K562 (cell line): Measurements from ENCODE around the gene LAMA4. TPM values are rescaled to one million over a fixed set of nuclear protein-coding genes. Genes with fewer than 3 reads are reported as not detected.

ENCODE experiments used
- ATAC-seq: fragments of 200-7000 bp; cut with Tn5 transposase; 3 replicates; pipeline ENCODE4 v1.9.1; 2020; ENCODE audit warnings: moderate library complexity
- BruUV-seq: library from RNA; stranded (reverse); fragments of 400-500 nt; replicated peaks from 2 replicates; lab custom pipeline; 2021; lab: Mats Ljungman, UMichigan
- CTCF ChIA-PET: fragments of 300-600 bp; formaldehyde crosslinking; extraction: SDS; loops from one replicate; lab custom pipeline; 2021; ENCODE audit warnings: low intra/inter-chr PET ratio; lab: Yijun Ruan, JAX
- POLR2A ChIA-PET: fragments of 300-600, 350-650 bp; sonication (Branson Sonifier 250); formaldehyde crosslinking; extraction: SDS; loops from one replicate; lab custom pipeline; 2021; ENCODE audit warnings: antibody characterized with exemption, inconsistent platforms; lab: Yijun Ruan, JAX
- DNase-seq, 4 experiments: peaks; one replicate each; pipeline versions ENCODE4 v3.0.0 to v3.0.0-alpha.2; 2011 to 2018; ENCODE audit warnings: low spot score in 3 of 4, mixed read lengths in 3 of 4; ENCODE audit errors: extremely low read depth in 1 of 4
- FAIRE-seq: peaks from 2 replicates; lab custom pipeline; 2011; peaks lifted over from hg19 to GRCh38; lab: Jason Lieb, UNC
- H2AFZ ChIP-seq: 2 replicates; pipeline ENCODE4 v1.6.0; 2011; ENCODE audit warnings: low read depth, low read length, control low read depth, inconsistent platforms
- H3K27ac ChIP-seq: fragments of 200-600 bp; 3 replicates; pipeline ENCODE4 v1.8.0; 2011; ENCODE audit warnings: low read depth, mild to moderate bottlenecking, control low read depth, inconsistent platforms, low read length, moderate library complexity, mixed read lengths; ENCODE audit errors: extremely low read depth
- H3K27me3 ChIP-seq, 2 experiments: fragments of 300-600 bp in 1 of 2; 2 replicates in 1 of 2; 3 replicates in 1 of 2; pipeline versions ENCODE4 v1.6.0 to v1.8.0; 2011; ENCODE audit warnings: inconsistent platforms in 2 of 2, low read length in 2 of 2, mild to moderate bottlenecking in 1 of 2, mixed read lengths in 1 of 2, moderate library complexity in 1 of 2; ENCODE audit not compliant: control insufficient read depth in 2 of 2, insufficient read depth in 2 of 2
- H3K36me3 ChIP-seq: fragments of 300-600 bp; 3 replicates; pipeline ENCODE4 v1.8.0; 2011; ENCODE audit warnings: mild to moderate bottlenecking, low read length, inconsistent platforms; ENCODE audit not compliant: control insufficient read depth, insufficient read depth
- H3K4me1 ChIP-seq, 2 experiments: fragments of 200-600 bp in 1 of 2; replicated peaks in 1 of 2; 2 replicates in 1 of 2; 3 replicates in 1 of 2; pipeline versions ENCODE4 v1.5.1 to v1.8.0; 2011; ENCODE audit warnings: inconsistent platforms in 2 of 2, low read length in 2 of 2, mild to moderate bottlenecking in 1 of 2, mixed read lengths in 1 of 2, moderate library complexity in 1 of 2; ENCODE audit not compliant: control insufficient read depth in 2 of 2, insufficient read depth in 2 of 2
- H3K4me2 ChIP-seq: 2 replicates; pipeline ENCODE4 v1.6.1; 2011; ENCODE audit warnings: low read length, control low read depth, inconsistent platforms, mixed read lengths; ENCODE audit not compliant: insufficient read depth
- H3K4me3 ChIP-seq: fragments of 200-600 bp; sonication (generic), shearing (Covaris generic); 2 replicates; pipeline ENCODE4 v1.5.1; 2016; ENCODE audit warnings: control low read depth, inconsistent platforms
- H3K79me2 ChIP-seq: fragments of 200-600 bp; 3 replicates; pipeline ENCODE4 v1.8.0; 2011; ENCODE audit warnings: low read length, inconsistent platforms; ENCODE audit not compliant: control insufficient read depth, insufficient read depth
- H3K9ac ChIP-seq, 2 experiments: 2 replicates each; pipeline versions ENCODE4 v1.6.0 to v1.6.1; 2011; ENCODE audit warnings: low read depth in 2 of 2, low read length in 2 of 2, control low read depth in 1 of 2, inconsistent platforms in 1 of 2, mild to moderate bottlenecking in 1 of 2, mixed read lengths in 1 of 2; ENCODE audit not compliant: insufficient read depth in 1 of 2
- H3K9me1 ChIP-seq: one replicate; pipeline ENCODE4 v1.6.0; 2011; ENCODE audit warnings: inconsistent platforms, mild to moderate bottlenecking, low read length, moderate library complexity; ENCODE audit not compliant: control insufficient read depth, insufficient read depth
- H3K9me3 ChIP-seq: replicated peaks from 2 replicates; pipeline ENCODE4 v1.5.1; 2011; ENCODE audit warnings: low read depth, low read length, inconsistent platforms; ENCODE audit not compliant: control insufficient read depth, insufficient read depth
- H4K20me1 ChIP-seq: replicated peaks from 2 replicates; pipeline ENCODE4 v1.6.1; 2011; ENCODE audit warnings: low read length, inconsistent platforms, mixed read lengths; ENCODE audit not compliant: control insufficient read depth, insufficient read depth
- EP400 ChIP-seq: fragments of 450-650 bp; IDR thresholded peaks from 2 replicates; pipeline ENCODE4 v1.6.1; 2017; ENCODE audit warnings: antibody characterized with exemption, mild to moderate bottlenecking, moderate library complexity
- HDGF ChIP-seq: fragments of 450-650 bp; IDR thresholded peaks from 2 replicates; pipeline ENCODE4 v1.6.1; 2016
- HEY1 ChIP-seq: fragments of 250-450 bp; sonication (Bioruptor Pico); IDR thresholded peaks from 2 replicates; pipeline ENCODE4 v1.5.0; 2020; ENCODE audit warnings: mild to moderate bottlenecking, moderate library complexity, borderline replicate concordance
- HLTF ChIP-seq: fragments of 450-650 bp; IDR thresholded peaks from 2 replicates; pipeline ENCODE4 v1.6.1; 2016
- MAZ ChIP-seq, 2 experiments: fragments of 450-650 bp in 1 of 2; sonication (generic) in 1 of 2; formaldehyde crosslinking; IDR thresholded peaks in 1 of 2; conservative IDR thresholded peaks in 1 of 2; 2 replicates each; pipeline versions ENCODE4 v1.4.0 to v1.5.0; 2020; ENCODE audit warnings: mild to moderate bottlenecking in 1 of 2, missing genetic modification reagents in 1 of 2
- OTX1 ChIP-seq: fragments of 450-650 bp; formaldehyde crosslinking; IDR thresholded peaks from 2 replicates; pipeline ENCODE4 v1.4.0; 2022; ENCODE audit warnings: mild to moderate bottlenecking
- PHB ChIP-seq: fragments of 250-450 bp; sonication (Bioruptor Pico); IDR thresholded peaks from 2 replicates; pipeline ENCODE4 v1.5.0; 2021
- RBM25 ChIP-seq: fragments of 200-400 bp; formaldehyde crosslinking; IDR thresholded peaks from 2 replicates; pipeline ENCODE4 v1.6.1; 2018; ENCODE audit warnings: low read length, low read depth, moderate library complexity; ENCODE audit not compliant: severe bottlenecking
- SETDB1 ChIP-seq: IDR thresholded peaks from one replicate; pipeline ENCODE4 v1.6.1; 2012; ENCODE audit warnings: low read length, control low read depth, inconsistent platforms
- SOX6 ChIP-seq: fragments of 450-650 bp; IDR thresholded peaks from 2 replicates; pipeline ENCODE4 v1.6.1; 2014; ENCODE audit warnings: mild to moderate bottlenecking
- TAF1 ChIP-seq: IDR thresholded peaks from 2 replicates; pipeline ENCODE4 v1.6.1; 2011; ENCODE audit warnings: mild to moderate bottlenecking, low read length, moderate library complexity; ENCODE audit not compliant: insufficient read depth, control insufficient read depth, severe bottlenecking; ENCODE audit errors: extremely low read depth
- TGIF2 ChIP-seq: sonication (generic); formaldehyde crosslinking; IDR thresholded peaks from 2 replicates; pipeline ENCODE4 v1.8.1; 2022; ENCODE audit warnings: mild to moderate bottlenecking, missing genetic modification reagents, moderate library complexity
- ZBTB1 ChIP-seq: sonication (generic); formaldehyde crosslinking; IDR thresholded peaks from 2 replicates; pipeline ENCODE4 v1.8.1; 2023; ENCODE audit warnings: missing genetic modification reagents, low read depth, mild to moderate bottlenecking, borderline replicate concordance
- ZFP30 ChIP-seq: fragments of 250-450 bp; sonication (Bioruptor Pico); IDR thresholded peaks from 2 replicates; pipeline ENCODE4 v1.8.0; 2022; ENCODE audit warnings: moderate library complexity, mild to moderate bottlenecking, inconsistent platforms, borderline replicate concordance
- ZKSCAN8 ChIP-seq: fragments of 200-800 bp; sonication (Bioruptor generic); IDR thresholded peaks from 2 replicates; pipeline ENCODE4 v1.6.1; 2016; ENCODE audit warnings: missing genetic modification characterization, missing compliant biosample characterization
- ZNF24 ChIP-seq: fragments of 450-650 bp; IDR thresholded peaks from 2 replicates; pipeline ENCODE4 v1.6.1; 2016
- WGBS: fragments of 100-300 bp; shearing (Covaris generic); methylation state at CpG from one replicate; pipeline ENCODE4 v1.1.6; 2016; ENCODE audit warnings: low coverage, mixed read lengths; ENCODE audit not compliant: insufficient coverage; ENCODE audit errors: missing lambda C conversion rate; 5-methylcytosine and 5-hydroxymethylcytosine counted together
- in situ Hi-C: fragments of 300-500 bp; cut with MboI; formaldehyde crosslinking; loops from 4 replicates; pipeline ENCODE4 v1.15.0; 2018; ENCODE audit warnings: inconsistent platforms, mixed read lengths
- intact Hi-C: fragments of 100-400 bp; cut with micrococcal nuclease; formaldehyde crosslinking; loops from 2 replicates; pipeline ENCODE4 v1.14.2; 2022
- polyA plus RNA-seq, 8 experiments: library from polyadenylated mRNA; depleted of rRNA in 4 of 8; stranded (reverse) in 5 of 8; unstranded in 3 of 8; fragments of >200 nt; fragmentation: Nextera tagmentation in 2 of 8; fragmentation: Illumina TruSeq in 1 of 8; extraction: Ambion mirVana in 2 of 8; extraction: Trizol in 1 of 8; gene quantifications; 2 replicates each; pipeline versions ENCODE4 v1.2.1 to v1.2.3, GENCODE V29; 2011 to 2014; ENCODE audit warnings: inconsistent platforms in 1 of 8, missing spikeins in 1 of 8
- total RNA-seq, 7 experiments: library from RNA; depleted of rRNA in 6 of 7; stranded (reverse); fragments of >200 nt in 6 of 7; fragmentation: Illumina TruSeq in 2 of 7; extraction: Trizol in 2 of 7; gene quantifications; 2 replicates each; pipeline versions ENCODE4 v1.2.1 to v1.2.3, GENCODE V29; 2011 to 2021; ENCODE audit warnings: low replicate concordance in 1 of 7
- TF ChIP-seq, protein P1 (sequence below): sonication (generic); formaldehyde crosslinking; IDR thresholded peaks from 2 replicates; pipeline ENCODE4 v1.8.0; 2022; ENCODE audit warnings: mild to moderate bottlenecking, missing genetic modification reagents
- TF ChIP-seq, protein P2 (sequence below): sonication (generic); formaldehyde crosslinking; IDR thresholded peaks from 2 replicates; pipeline ENCODE4 v1.8.1; 2023; ENCODE audit warnings: mild to moderate bottlenecking, missing genetic modification reagents

The LAMA4 gene
- total and polyA plus RNA-seq, 9 of the 15 experiments (the other 6 are each of a cell fraction or from before 2014, with no cell fraction given), result 0.05 to 2.9 (median 0.51) TPM

DNA sequence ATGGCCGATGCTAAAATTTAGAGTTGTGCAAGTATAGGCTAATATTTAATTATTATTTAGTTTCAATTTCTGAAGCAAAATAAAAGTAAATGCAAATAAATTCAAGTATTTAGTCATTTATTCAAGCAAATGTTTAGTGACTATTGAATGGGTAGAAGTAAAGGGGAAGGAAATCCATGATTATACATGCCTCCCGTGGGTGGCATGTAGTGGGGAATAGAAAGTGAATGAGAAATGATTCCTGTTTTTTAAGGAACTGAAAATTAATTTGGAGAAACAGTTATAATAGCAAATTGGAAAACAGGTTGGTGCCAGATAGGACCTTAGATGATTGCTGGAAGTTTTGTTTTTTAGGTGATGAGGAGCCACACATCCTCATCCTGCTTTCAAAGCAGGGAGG is 131.6 kb downstream of the LAMA4 start:
- FAIRE-seq (no peak), ATAC-seq (no peak), DNase-seq (no peak)
- H2AFZ ChIP-seq, result no peak overlapping the region
- no peak overlapping the region for H3K4me2 ChIP-seq
- H3K9me1 ChIP-seq, result no peaks in the 10 kb centered on the region
- no TSS peak for BruUV-seq
- no peaks in the 10 kb centered on the region for H4K20me1 ChIP-seq
- WGBS, result 2% methylated on average over 2 of the region's 2 CpGs
- no peak overlapping the region for H3K9ac ChIP-seq
- in situ Hi-C loops, result no loop called here
- no peak overlapping the region for H3K4me3 ChIP-seq
- CTCF ChIA-PET, result no interaction called here
- H3K79me2 ChIP-seq, result no peaks in the 10 kb centered on the region
- no peaks in the 10 kb centered on the region for H3K9me3 ChIP-seq
- TF ChIP-seq RBM25, result no peak
- no peak for TF ChIP-seq ZBTB1 (CRISPR knock-in tag)
- no peak for TF ChIP-seq EP400
- TF ChIP-seq, protein P1, sequence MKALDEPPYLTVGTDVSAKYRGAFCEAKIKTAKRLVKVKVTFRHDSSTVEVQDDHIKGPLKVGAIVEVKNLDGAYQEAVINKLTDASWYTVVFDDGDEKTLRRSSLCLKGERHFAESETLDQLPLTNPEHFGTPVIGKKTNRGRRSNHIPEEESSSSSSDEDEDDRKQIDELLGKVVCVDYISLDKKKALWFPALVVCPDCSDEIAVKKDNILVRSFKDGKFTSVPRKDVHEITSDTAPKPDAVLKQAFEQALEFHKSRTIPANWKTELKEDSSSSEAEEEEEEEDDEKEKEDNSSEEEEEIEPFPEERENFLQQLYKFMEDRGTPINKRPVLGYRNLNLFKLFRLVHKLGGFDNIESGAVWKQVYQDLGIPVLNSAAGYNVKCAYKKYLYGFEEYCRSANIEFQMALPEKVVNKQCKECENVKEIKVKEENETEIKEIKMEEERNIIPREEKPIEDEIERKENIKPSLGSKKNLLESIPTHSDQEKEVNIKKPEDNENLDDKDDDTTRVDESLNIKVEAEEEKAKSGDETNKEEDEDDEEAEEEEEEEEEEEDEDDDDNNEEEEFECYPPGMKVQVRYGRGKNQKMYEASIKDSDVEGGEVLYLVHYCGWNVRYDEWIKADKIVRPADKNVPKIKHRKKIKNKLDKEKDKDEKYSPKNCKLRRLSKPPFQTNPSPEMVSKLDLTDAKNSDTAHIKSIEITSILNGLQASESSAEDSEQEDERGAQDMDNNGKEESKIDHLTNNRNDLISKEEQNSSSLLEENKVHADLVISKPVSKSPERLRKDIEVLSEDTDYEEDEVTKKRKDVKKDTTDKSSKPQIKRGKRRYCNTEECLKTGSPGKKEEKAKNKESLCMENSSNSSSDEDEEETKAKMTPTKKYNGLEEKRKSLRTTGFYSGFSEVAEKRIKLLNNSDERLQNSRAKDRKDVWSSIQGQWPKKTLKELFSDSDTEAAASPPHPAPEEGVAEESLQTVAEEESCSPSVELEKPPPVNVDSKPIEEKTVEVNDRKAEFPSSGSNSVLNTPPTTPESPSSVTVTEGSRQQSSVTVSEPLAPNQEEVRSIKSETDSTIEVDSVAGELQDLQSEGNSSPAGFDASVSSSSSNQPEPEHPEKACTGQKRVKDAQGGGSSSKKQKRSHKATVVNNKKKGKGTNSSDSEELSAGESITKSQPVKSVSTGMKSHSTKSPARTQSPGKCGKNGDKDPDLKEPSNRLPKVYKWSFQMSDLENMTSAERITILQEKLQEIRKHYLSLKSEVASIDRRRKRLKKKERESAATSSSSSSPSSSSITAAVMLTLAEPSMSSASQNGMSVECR, result no peak
- no peak for TF ChIP-seq TGIF2 (CRISPR knock-in tag)
- no peak for TF ChIP-seq SOX6
- TF ChIP-seq ZFP30 (CRISPR knock-in tag), result no peak
- no peak for TF ChIP-seq OTX1
- TF ChIP-seq, protein P2, sequence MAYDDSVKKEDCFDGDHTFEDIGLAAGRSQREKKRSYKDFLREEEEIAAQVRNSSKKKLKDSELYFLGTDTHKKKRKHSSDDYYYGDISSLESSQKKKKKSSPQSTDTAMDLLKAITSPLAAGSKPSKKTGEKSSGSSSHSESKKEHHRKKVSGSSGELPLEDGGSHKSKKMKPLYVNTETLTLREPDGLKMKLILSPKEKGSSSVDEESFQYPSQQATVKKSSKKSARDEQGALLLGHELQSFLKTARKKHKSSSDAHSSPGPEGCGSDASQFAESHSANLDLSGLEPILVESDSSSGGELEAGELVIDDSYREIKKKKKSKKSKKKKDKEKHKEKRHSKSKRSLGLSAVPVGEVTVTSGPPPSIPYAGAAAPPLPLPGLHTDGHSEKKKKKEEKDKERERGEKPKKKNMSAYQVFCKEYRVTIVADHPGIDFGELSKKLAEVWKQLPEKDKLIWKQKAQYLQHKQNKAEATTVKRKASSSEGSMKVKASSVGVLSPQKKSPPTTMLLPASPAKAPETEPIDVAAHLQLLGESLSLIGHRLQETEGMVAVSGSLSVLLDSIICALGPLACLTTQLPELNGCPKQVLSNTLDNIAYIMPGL (CRISPR knock-in tag), result no peak
- TF ChIP-seq MAZ (CRISPR knock-in tag; conservative IDR thresholded peaks at IDR 0.05 in 1 of 2, IDR thresholded peaks at IDR 0.05 in 1 of 2), result no peak
- no peak for TF ChIP-seq ZNF24
- no peak for TF ChIP-seq SETDB1
- no peak for TF ChIP-seq PHB (CRISPR knock-in tag)
- TF ChIP-seq TAF1, result no peak
- no peak for TF ChIP-seq ZKSCAN8
- TF ChIP-seq HEY1, result no peak
- no peak for TF ChIP-seq HLTF
- TF ChIP-seq HDGF, result no peak
- H3K27ac ChIP-seq, result no peak overlapping the region
- no peaks in the 10 kb centered on the region for H3K36me3 ChIP-seq
- intact Hi-C loops, result no loop called here
- no peaks in the 10 kb centered on the region; a peak in 1 of 5 replicates for H3K27me3 ChIP-seq
- no peaks in the 10 kb centered on the region for H3K4me1 ChIP-seq
- POLR2A ChIA-PET, result interaction anchor here (1.0 kb wide), 1 partner anchor 13 kb away, joined by 4 read pairs; no protein-coding TSS in a partner anchor
